Smooth muscle cell (in vitro differentiated cells): ENCODE measurements around the gene EGR2. TPM values are rescaled to one million over a fixed set of nuclear protein-coding genes. Genes with fewer than 3 reads are reported as not detected.

ENCODE experiments used
- DNase-seq: peaks from one replicate; lab custom pipeline; 2025; ENCODE audit not compliant: unreplicated experiment; lab: John Stamatoyannopoulos, UW
- H2AFZ ChIP-seq: fragments of 200-600 bp; sonication (generic); 2 replicates; pipeline ENCODE4 v1.6.0; 2016; ENCODE audit warnings: antibody characterized with exemption, low read depth, mild to moderate bottlenecking
- H3F3A ChIP-seq: fragments of 200-600 bp; sonication (generic); 2 replicates; pipeline ENCODE4 v1.6.0; 2017; ENCODE audit warnings: antibody characterized with exemption, low read depth
- H3K27ac ChIP-seq: fragments of 200-600 bp; sonication (generic); 2 replicates; pipeline ENCODE4 v1.5.1; 2016; ENCODE audit warnings: low read depth, mild to moderate bottlenecking
- H3K27me3 ChIP-seq: fragments of 200-600 bp; sonication (generic); 2 replicates; pipeline ENCODE4 v1.6.1; 2016; ENCODE audit warnings: low read depth, mild to moderate bottlenecking
- H3K36me3 ChIP-seq: fragments of 200-600 bp; sonication (generic); 2 replicates; pipeline ENCODE4 v1.5.1; 2016; ENCODE audit warnings: low read depth
- H3K4me1 ChIP-seq: fragments of 200-600 bp; sonication (generic); 2 replicates; pipeline ENCODE4 v1.5.1; 2016; ENCODE audit warnings: low read depth
- H3K4me2 ChIP-seq: fragments of 200-600 bp; sonication (generic); 2 replicates; pipeline ENCODE4 v1.6.0; 2016; ENCODE audit warnings: mild to moderate bottlenecking
- H3K4me3 ChIP-seq: fragments of 200-600 bp; sonication (generic); 2 replicates; pipeline ENCODE4 v1.5.1; 2016; ENCODE audit warnings: mild to moderate bottlenecking
- H3K79me2 ChIP-seq: fragments of 200-600 bp; sonication (generic); 2 replicates; pipeline ENCODE4 v1.6.0; 2016; ENCODE audit warnings: low read depth, mild to moderate bottlenecking
- H3K9ac ChIP-seq: fragments of 200-600 bp; sonication (generic); 2 replicates; pipeline ENCODE4 v1.6.0; 2016; ENCODE audit warnings: low read depth
- H3K9me3 ChIP-seq: fragments of 200-600 bp; sonication (generic); replicated peaks from 2 replicates; pipeline ENCODE4 v1.5.1; 2016; ENCODE audit warnings: low read depth
- H4K20me1 ChIP-seq: fragments of 200-600 bp; sonication (generic); 2 replicates; pipeline ENCODE4 v1.6.0; 2016; ENCODE audit warnings: low read depth
- WGBS: methylation state at CpG from one replicate; pipeline ENCODE4 v1.1.7; 2016; ENCODE audit warnings: low lambda C conversion rate; 5-methylcytosine and 5-hydroxymethylcytosine counted together
- polyA plus RNA-seq: library from polyadenylated mRNA; unstranded; fragments of >200 nt; fragmentation: Nextera tagmentation; extraction: Ambion mirVana; gene quantifications from 2 replicates; pipeline ENCODE4 v1.2.1, GENCODE V29; 2016
- total RNA-seq: library from RNA; depleted of rRNA; stranded (reverse); fragments of >200 nt; gene quantifications from 2 replicates; pipeline ENCODE4 v1.2.3, GENCODE V29; 2014
- TF ChIP-seq, protein P1 (sequence below): fragments of 200-600 bp; sonication (generic); IDR thresholded peaks from 2 replicates; pipeline ENCODE4 v1.5.1; 2017; ENCODE audit warnings: borderline replicate concordance, mild to moderate bottlenecking, antibody characterized with exemption; ENCODE audit not compliant: insufficient read depth, poor library complexity, severe bottlenecking

EGR2 gene
- total RNA-seq (209 and 255 TPM in 2 replicates), polyA plus RNA-seq (277 and 433 TPM in 2 replicates)

DNA sequence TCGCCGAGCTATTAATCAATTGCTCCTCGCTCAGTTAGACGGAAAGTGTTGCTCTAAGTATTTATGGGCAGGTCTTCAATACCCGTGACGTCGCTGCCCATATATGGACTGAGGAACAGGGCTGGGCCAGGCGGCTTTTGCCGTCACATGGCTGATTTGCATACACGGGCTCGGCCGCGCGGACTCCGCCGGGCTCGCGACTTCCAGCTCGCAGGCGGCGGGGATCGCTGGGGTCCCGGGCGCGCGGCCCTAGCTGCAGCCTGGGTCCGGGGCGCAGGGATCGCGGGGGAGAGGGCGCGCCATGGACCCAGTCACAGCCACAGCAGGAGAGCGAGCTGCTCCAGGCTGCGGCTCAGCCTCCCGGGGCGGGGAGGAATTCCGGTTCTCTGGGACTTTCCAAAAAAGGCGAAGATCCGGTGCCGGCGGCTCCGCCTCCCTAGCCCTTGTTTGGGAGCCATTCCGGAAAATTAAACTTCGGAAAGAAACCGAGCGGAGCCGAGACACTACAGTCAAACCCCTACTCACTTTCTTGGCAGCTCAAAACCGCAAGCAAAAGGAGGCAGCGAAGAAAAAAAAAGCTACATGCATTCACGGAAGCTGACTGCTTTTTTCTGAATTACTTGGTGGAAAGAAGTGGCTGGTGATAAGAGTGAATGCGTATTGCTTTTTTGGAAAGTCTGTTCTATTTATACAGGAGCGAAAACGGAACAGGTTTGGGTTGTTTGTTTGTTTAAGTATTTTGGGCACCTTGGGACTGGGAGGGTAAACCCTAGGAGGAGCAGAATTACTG is at the start of gene EGR2:
TSS of gene EGR2 (minus strand) at position 36 of the 790 bp plus-strand sequence. CDS start 337 bp downstream, outside the sequence.
- peak within 1 kb of the TSS; percentile 87 for H3K4me2 ChIP-seq
- H3K79me2 ChIP-seq = peaks cover 35% of the 10 kb centered on the region
- peaks cover 15% of the 10 kb centered on the region for H3F3A ChIP-seq
- under 1% methylated on average over 47 of the region's 53 CpGs for WGBS
- TF ChIP-seq, protein P1, sequence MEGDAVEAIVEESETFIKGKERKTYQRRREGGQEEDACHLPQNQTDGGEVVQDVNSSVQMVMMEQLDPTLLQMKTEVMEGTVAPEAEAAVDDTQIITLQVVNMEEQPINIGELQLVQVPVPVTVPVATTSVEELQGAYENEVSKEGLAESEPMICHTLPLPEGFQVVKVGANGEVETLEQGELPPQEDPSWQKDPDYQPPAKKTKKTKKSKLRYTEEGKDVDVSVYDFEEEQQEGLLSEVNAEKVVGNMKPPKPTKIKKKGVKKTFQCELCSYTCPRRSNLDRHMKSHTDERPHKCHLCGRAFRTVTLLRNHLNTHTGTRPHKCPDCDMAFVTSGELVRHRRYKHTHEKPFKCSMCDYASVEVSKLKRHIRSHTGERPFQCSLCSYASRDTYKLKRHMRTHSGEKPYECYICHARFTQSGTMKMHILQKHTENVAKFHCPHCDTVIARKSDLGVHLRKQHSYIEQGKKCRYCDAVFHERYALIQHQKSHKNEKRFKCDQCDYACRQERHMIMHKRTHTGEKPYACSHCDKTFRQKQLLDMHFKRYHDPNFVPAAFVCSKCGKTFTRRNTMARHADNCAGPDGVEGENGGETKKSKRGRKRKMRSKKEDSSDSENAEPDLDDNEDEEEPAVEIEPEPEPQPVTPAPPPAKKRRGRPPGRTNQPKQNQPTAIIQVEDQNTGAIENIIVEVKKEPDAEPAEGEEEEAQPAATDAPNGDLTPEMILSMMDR = no peak
- H3K27ac ChIP-seq = peak within 1 kb of the TSS; percentile 79
- no peak within 1 kb of the TSS for H2AFZ ChIP-seq
- H3K4me1 ChIP-seq = peaks cover 6% of the 10 kb centered on the region
- H3K9me3 ChIP-seq = no peaks in the 10 kb centered on the region
- peaks cover 7% of the 10 kb centered on the region for H3K27me3 ChIP-seq
- peak; percentile 97 for DNase-seq
- H4K20me1 ChIP-seq = peaks cover 46% of the 10 kb centered on the region
- H3K4me3 ChIP-seq = peak within 1 kb of the TSS; percentile 68
- peak within 1 kb of the TSS; percentile 76 for H3K9ac ChIP-seq
- no peaks in the 10 kb centered on the region for H3K36me3 ChIP-seq

DNA sequence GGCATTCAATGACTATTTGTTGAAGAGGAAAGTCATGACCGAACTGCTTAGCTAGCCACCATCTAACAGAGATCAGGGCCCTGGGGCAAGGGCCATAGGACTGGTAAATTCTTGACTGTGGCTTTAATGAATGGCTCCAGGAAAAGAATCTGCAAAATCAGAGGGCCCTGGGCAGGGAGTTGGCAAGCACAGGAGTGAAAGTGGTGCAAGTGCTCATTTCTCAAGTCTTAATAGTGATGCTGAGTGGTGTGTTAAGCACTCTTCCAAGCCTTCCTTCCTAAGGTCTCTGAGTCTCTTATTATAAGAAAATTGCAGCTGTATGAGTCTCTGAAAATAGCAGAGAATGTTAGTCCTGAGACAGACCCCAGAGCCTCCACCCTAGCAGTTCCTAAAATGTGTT is 46.3 kb upstream of the EGR2 start:
- Histone ChIP-seq H3K27ac (no peak overlapping the region), H3F3A (no peaks in the 10 kb centered on the region), H3K36me3 (no peaks in the 10 kb centered on the region), H3K4me3 (no peak overlapping the region), H3K79me2 (no peaks in the 10 kb centered on the region), H2AFZ (no peak overlapping the region), H3K27me3 (no peaks in the 10 kb centered on the region), H3K4me2 (no peak overlapping the region), H3K9me3 (no peaks in the 10 kb centered on the region), H3K4me1 (no peaks in the 10 kb centered on the region), H4K20me1 (no peaks in the 10 kb centered on the region), H3K9ac (no peak overlapping the region)
- 100% methylated on average over 1 of the region's 1 CpG for WGBS
- TF ChIP-seq, protein P1 = no peak
- no peak for DNase-seq

GRCh38 chr10:62861507-62861906 is 45.3 kb upstream of the EGR2 start:
- H4K20me1 ChIP-seq = no peaks in the 10 kb centered on the region
- no peak for DNase-seq
- no peak overlapping the region for H3K27ac ChIP-seq
- H3K79me2 ChIP-seq = no peaks in the 10 kb centered on the region
- no peaks in the 10 kb centered on the region for H3K4me1 ChIP-seq
- H3F3A ChIP-seq = no peaks in the 10 kb centered on the region
- TF ChIP-seq, protein P1 = no peak
- H3K27me3 ChIP-seq = no peaks in the 10 kb centered on the region
- H2AFZ ChIP-seq = no peak overlapping the region
- 95% methylated on average over 3 of the region's 3 CpGs for whole genome bisulfite sequencing
- no peaks in the 10 kb centered on the region for H3K36me3 ChIP-seq
- H3K9ac ChIP-seq = no peak overlapping the region
- H3K4me3 ChIP-seq = no peak overlapping the region
- H3K4me2 ChIP-seq = no peak overlapping the region
- no peaks in the 10 kb centered on the region for H3K9me3 ChIP-seq
